ENCODE data around the gene SYNE1. TPM values are rescaled to one million over a fixed set of nuclear protein-coding genes. Genes with fewer than 3 reads are reported as not detected.
A peak's percentile ranks its signal among the peaks of the same experiment; 100 is the strongest.

SYNE1 gene
- total RNA-seq, 4 donors from 2014 or later: 7.4 to 66.4 (median 20.7) TPM

DNA sequence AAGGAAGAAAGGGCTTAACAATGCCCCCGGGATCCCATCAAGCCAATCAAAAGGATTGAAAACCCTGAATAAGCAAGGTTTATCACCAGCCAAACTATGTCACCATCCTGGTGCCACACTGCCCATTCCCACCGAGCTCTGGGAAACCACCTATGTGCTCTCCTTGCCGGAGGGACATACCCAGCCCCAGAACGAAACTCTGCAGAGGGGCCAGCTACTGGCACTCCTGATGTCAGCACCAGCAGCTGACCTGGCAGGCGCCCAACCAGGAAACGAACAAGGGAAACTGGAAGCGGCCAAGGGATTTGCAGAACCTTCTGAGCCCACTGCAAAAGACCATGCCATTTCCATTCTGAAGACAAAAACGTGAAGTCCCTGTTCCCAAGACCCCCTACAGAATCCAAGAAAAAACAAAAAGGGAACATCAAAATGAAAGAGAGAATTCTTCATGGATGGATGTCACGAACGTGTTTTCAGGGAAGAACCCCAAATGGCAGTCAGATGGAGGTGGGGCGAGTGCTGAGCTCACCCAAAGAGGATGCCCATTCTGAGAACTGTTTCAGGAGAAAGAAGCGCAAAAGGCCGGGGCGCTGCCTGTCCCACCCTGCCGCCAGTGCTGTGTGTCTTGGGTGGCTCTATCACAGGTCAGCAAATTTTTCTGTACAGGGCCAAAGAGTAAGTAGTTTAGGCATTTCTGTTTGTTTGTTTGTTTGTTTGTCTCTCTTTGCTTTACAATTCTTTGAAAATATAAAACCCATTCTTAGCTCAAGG lies 524.5 kb downstream of the SYNE1 start:
- DNase-seq: no peak
- 57 to 72% methylated on average over 13 to 15 of the region's 15 CpGs for WGBS, 2 donors
- Histone ChIP-seq H3K36me3 (no peaks in the 10 kb centered on the region), H3K4me3 (no peak overlapping the region), H3K4me1 (peaks cover 5 to 20% (median 10%) of the 10 kb centered on the region in 3 donors), H3K9me3 (no peaks in the 10 kb centered on the region), H3K27me3 (no peaks in the 10 kb centered on the region), H3K27ac (peak overlapping the region in 1 of 4 donors; percentile 25)
- intact Hi-C loops (cut with DNase I): no loop called here
- TF ChIP-seq POLR2A (IDR thresholded peaks at IDR 0.05): no peak
- TF ChIP-seq, protein P1, sequence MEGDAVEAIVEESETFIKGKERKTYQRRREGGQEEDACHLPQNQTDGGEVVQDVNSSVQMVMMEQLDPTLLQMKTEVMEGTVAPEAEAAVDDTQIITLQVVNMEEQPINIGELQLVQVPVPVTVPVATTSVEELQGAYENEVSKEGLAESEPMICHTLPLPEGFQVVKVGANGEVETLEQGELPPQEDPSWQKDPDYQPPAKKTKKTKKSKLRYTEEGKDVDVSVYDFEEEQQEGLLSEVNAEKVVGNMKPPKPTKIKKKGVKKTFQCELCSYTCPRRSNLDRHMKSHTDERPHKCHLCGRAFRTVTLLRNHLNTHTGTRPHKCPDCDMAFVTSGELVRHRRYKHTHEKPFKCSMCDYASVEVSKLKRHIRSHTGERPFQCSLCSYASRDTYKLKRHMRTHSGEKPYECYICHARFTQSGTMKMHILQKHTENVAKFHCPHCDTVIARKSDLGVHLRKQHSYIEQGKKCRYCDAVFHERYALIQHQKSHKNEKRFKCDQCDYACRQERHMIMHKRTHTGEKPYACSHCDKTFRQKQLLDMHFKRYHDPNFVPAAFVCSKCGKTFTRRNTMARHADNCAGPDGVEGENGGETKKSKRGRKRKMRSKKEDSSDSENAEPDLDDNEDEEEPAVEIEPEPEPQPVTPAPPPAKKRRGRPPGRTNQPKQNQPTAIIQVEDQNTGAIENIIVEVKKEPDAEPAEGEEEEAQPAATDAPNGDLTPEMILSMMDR (IDR thresholded peaks at IDR 0.05): no peak

DNA sequence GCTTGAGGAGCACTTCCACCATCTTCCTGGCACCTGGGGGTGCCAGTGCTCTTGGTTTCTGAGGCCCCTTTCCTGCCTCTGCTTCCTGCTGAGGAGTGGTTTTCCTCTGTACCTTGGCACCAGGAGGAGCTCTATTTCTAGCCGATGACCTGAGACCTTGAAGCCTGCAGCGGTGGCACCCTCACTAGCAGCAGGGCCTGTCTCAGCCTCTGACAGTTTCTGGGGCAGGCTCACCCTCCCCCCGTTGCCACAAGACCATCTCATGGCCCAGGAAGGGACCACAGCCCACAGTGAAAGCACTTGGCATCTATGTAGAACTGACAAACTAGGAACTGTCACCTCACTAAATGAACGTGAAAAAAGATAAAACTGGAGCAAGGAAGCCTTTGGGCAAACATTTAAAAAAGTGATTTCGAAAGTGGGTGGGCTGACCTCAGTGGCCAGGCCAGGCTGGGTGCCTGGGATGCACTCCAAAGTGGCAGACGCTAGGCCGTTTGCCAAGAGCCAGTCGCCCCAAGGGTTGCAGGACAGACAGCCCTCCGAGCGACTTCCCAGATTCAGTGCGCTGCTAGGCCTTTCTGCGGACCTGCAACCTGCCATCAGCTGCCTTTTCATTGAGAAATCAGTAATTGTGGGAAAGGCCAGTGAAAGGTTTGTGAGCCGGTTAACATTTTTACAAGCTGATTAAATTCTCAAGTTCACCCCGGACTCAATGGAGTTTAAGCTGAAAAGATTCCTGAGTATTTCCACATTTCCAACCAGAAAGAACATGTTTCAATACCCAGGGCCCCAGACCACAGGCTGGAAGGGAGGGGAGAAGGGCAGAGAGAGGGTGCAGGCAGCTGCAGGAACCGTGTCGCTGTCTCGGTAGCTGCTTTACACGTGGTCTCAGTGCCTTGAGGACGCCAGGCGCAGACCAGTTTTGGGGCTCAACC lies 526.0 kb downstream of the SYNE1 start:
- WGBS, 2 donors: 53 to 67% methylated on average over 15 to 18 of the region's 20 CpGs
- Histone ChIP-seq H3K9me3 (no peaks in the 10 kb centered on the region), H3K27ac (peak overlapping the region in 3 of 4 donors; percentile 11 to 39 (median 37)), H3K4me1 (peaks cover 0 to 20% (median 10%) of the 10 kb centered on the region in 3 donors), H3K36me3 (no peaks in the 10 kb centered on the region), H3K4me3 (no peak overlapping the region), H3K27me3 (no peaks in the 10 kb centered on the region)
- TF ChIP-seq, protein P1 (IDR thresholded peaks at IDR 0.05): no peak
- no peak for TF ChIP-seq POLR2A (IDR thresholded peaks at IDR 0.05)
- intact Hi-C loops (cut with DNase I): no loop called here
- DNase-seq: no peak

DNA sequence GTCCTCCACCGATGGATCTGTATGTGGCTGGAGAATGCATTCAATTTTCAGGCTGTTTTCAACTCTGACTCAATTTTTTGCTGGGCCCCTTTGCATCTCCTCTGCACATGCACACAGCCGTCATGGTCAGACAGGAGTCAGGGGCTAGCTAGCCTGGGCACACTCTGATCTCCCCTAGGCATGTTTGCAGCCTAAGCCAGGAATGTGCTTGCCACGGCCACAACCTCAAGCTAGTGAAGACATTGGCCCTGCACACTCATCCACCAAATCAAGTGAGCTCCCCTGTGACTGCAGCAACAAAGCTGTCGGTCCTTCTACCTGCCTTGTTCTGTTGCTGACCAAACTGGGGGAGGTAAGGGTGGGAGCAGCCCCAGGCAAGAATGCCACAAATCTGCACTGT lies 529.2 kb downstream of the SYNE1 start:
- Histone ChIP-seq H3K4me3 (no peak overlapping the region), H3K9me3 (no peaks in the 10 kb centered on the region), H3K4me1 (peaks cover 0 to 20% (median 10%) of the 10 kb centered on the region in 3 donors), H3K27me3 (no peaks in the 10 kb centered on the region), H3K36me3 (no peaks in the 10 kb centered on the region), H3K27ac (no peak overlapping the region)
- no peak for DNase-seq
- intact Hi-C loops (cut with DNase I): no loop called here
- TF ChIP-seq POLR2A (IDR thresholded peaks at IDR 0.05): no peak
- TF ChIP-seq, protein P1 (IDR thresholded peaks at IDR 0.05): no peak
- 68 to 84% methylated on average over 3 to 4 of the region's 4 CpGs for WGBS, 2 donors

DNA sequence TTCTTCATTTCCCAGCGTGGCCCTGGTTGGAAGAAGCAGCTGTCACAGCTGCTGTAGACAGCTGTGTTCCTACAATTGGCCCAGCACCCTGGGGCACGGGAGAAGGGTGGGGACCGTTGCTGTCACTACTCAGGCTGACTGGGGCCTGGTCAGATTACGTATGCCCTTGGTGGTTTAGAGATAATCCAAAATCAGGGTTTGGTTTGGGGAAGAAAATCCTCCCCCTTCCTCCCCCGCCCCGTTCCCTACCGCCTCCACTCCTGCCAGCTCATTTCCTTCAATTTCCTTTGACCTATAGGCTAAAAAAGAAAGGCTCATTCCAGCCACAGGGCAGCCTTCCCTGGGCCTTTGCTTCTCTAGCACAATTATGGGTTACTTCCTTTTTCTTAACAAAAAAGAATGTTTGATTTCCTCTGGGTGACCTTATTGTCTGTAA lies 537.0 kb downstream of the SYNE1 start:
- 15 to 63% methylated on average over 4 of the region's 7 CpGs for WGBS, 2 donors
- H3K9me3 ChIP-seq: no peaks in the 10 kb centered on the region
- H3K27ac ChIP-seq: peak overlapping the region in 2 of 4 donors; percentile 46 to 75
- intact Hi-C loops (cut with DNase I): no loop called here
- DNase-seq: no peak
- H3K36me3 ChIP-seq: no peaks in the 10 kb centered on the region
- peaks cover 0 to 15% (median 10%) of the 10 kb centered on the region in 3 donors for H3K4me1 ChIP-seq
- TF ChIP-seq, protein P1 (IDR thresholded peaks at IDR 0.05): no peak
- TF ChIP-seq POLR2A (IDR thresholded peaks at IDR 0.05): no peak
- no peak overlapping the region for H3K4me3 ChIP-seq
- no peaks in the 10 kb centered on the region for H3K27me3 ChIP-seq
